AG10803 (cell line): ENCODE data around the gene INSIG2.

ENCODE experiments used
- DNase-seq: peaks from one replicate; pipeline ENCODE4 v3.0.0; 2010; ENCODE audit warnings: low read depth
- H3K4me3 ChIP-seq: 2 replicates; pipeline ENCODE4 v1.5.1; 2011; ENCODE audit warnings: mild to moderate bottlenecking, low read length, control low read depth
- TF ChIP-seq, protein P1 (sequence below): conservative IDR thresholded peaks from 2 replicates; pipeline ENCODE4 v1.5.1; 2011; ENCODE audit warnings: mild to moderate bottlenecking, low read length, control low read depth, inconsistent platforms

The INSIG2 gene

DNA sequence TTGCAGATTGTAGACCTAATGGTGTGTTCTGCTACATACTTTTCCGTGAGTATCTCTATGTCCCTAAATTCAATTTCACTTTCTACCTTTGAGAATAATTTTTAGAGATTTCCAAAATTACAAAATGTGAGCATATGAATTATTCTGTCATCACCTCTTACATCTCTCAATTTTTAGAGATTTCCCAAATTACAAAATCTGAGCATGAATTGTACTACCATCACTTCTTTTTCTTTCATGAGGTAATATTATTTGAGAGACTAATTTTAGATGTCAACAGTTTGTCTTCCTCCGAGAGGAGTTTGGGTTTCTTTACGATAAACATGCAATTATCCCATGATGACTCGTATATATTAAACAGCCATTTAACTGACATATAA lies 32.1 kb downstream of the INSIG2 start:
- no peak overlapping the region for H3K4me3 ChIP-seq
- DNase-seq = no peak
- TF ChIP-seq, protein P1, sequence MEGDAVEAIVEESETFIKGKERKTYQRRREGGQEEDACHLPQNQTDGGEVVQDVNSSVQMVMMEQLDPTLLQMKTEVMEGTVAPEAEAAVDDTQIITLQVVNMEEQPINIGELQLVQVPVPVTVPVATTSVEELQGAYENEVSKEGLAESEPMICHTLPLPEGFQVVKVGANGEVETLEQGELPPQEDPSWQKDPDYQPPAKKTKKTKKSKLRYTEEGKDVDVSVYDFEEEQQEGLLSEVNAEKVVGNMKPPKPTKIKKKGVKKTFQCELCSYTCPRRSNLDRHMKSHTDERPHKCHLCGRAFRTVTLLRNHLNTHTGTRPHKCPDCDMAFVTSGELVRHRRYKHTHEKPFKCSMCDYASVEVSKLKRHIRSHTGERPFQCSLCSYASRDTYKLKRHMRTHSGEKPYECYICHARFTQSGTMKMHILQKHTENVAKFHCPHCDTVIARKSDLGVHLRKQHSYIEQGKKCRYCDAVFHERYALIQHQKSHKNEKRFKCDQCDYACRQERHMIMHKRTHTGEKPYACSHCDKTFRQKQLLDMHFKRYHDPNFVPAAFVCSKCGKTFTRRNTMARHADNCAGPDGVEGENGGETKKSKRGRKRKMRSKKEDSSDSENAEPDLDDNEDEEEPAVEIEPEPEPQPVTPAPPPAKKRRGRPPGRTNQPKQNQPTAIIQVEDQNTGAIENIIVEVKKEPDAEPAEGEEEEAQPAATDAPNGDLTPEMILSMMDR = no peak

DNA sequence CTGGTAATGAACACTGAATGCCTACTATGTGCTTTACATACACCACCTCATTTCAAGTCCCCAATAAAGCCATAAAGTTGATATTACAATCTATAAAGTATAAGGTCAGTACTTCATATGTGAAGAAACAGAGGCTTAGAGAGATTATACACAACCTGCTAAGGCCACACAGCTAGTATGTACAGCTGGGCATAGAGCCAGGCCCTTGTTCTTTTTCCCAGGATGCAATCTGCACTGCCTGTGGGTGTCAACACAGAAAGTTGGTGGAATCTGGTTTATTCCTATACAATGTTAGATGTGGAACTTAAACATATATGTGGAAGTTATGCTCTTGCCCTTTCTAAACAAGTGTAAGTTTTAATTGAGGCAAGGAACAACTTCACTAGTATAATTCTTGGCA lies 32.8 kb downstream of the INSIG2 start:
- TF ChIP-seq, protein P1 = no peak
- H3K4me3 ChIP-seq = no peak overlapping the region
- no peak for DNase-seq

DNA sequence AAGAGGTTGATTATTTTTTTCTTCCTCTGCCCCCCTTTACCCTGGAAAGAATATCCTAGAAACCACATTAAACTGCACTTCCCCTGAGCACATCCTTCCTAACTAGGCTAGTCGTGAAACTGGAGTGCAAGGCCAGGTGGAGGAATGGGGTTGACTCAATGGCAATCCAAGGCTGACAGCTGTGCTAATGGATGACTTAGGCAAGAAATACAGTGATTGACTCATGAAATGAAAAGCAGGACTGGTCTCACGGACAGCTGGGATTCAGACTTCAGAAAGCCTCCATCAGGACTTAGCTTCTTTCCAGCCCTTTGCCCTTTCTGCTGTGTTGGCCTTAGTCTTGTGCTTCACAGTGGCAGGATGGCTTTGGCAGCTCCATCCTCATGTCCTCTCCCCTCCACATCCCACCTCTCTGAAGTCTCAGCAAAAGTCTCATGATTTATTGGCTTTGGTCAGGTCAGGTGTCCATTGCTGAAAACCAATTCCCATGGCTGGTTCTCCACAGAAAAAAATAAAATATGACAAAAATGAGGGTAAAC lies 33.8 kb downstream of the INSIG2 start:
- H3K4me3 ChIP-seq = no peak overlapping the region
- DNase-seq = peak; percentile 19
- TF ChIP-seq, protein P1 = no peak

DNA sequence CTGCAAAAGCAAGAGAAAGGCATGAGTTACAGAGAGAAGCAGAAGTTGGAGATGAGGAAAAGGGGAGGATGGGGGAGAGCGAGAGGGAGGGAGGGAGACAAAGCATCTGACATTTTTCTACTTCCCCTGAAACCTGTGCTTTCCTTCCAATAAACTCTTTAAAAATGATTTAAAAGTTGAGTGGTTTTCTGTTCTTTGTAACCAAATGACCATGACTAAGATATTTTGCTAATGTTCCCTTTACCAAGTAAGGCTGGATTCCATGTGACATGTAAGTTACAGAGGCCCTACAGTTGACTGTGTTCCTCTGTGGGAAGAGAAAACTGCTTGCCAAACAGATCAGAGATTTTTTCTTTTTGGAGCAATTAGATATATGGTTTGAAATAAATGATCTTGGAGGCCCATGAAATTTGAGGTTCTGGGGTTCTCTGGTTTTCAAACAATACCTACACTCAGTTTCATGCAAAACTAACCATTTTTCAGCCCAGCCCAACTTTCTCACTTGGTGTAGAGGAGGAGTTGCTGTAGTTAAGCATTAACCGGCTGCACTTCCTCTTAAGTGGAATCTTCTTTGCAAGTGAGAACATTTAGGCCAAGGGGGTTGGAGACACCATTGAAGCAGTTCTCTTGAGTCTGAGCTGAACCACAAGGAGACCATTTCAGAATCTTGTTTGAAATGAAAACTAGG lies 34.5 kb downstream of the INSIG2 start:
- H3K4me3 ChIP-seq = no peak overlapping the region
- peak; percentile 44 for DNase-seq

DNA sequence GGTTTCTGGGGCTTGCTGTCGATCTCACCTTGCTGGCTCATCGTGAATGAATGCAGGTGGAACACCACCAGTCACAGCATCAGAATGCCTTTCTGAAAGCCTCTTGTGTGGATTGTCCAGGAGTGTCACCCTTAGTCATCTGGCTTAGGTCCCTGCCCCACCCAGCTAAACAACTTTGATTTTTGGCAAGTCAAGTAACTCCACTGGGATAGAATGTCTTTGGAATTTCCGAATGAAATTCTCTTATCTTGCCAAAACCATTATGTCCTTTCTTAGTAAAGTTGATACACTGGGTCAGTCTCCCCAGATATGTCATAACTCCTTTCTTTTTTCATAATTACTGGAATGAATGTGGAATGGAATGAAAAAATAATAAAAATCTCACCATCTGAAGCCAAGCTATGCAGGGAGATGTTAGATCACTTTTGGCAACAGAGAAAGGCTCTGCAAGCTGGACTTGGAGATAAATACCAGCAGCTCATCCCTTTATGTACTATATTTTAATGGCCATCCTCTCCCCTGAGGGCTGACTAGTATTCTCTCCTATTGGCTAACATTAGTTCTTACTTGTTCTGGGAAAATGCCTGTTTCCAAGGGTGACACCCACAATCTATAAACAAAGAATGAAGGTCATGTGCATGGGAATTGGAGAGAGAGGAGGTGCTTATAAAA lies 35.4 kb downstream of the INSIG2 start:
- TF ChIP-seq, protein P1 = no peak
- no peak overlapping the region for H3K4me3 ChIP-seq
- peak; percentile 99 for DNase-seq

More for the DNA sequence above, 34.5 kb downstream of the INSIG2 start:
- TF ChIP-seq, protein P1 = no peak

DNA sequence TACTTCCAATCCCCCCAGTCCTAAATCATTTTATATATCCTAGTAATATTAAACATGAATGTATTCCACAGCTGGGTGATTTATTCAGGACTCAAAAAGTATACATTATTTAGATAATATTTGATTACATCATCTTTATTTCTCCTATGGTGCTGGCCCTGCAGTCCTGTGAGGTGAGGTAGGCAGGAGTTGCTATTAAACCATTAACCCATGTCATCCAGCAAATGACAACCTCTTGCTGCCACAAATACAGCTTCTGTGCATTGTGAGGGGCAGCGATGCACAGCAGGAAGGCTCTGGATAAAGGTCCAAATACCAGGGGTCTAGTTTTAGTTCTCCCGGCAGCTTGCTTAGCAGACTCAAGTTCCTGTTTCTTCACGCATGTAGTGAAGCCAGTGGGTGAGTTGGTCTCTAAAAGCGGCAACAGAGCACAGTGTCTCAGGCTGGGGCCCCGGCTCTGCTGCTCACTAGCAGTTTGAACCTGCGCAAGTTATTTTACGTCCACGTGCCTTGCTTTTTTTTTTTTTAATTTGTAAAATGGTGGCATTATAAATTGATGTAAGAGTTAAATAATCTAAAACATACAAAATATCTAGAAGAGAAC lies 36.1 kb downstream of the INSIG2 start:
- no peak overlapping the region for H3K4me3 ChIP-seq
- DNase-seq = no peak
- TF ChIP-seq, protein P1 = no peak
